GM18867 (cell line): ENCODE data around the gene MEIS1.

Source experiments
- ATAC-seq: cut with Tn5 transposase; IDR thresholded peaks from one replicate; pipeline ENCODE4 v1.9.1; 2021; ENCODE audit warnings: mild to moderate bottlenecking, moderate library complexity; ENCODE audit not compliant: unreplicated experiment

The MEIS1 gene

DNA sequence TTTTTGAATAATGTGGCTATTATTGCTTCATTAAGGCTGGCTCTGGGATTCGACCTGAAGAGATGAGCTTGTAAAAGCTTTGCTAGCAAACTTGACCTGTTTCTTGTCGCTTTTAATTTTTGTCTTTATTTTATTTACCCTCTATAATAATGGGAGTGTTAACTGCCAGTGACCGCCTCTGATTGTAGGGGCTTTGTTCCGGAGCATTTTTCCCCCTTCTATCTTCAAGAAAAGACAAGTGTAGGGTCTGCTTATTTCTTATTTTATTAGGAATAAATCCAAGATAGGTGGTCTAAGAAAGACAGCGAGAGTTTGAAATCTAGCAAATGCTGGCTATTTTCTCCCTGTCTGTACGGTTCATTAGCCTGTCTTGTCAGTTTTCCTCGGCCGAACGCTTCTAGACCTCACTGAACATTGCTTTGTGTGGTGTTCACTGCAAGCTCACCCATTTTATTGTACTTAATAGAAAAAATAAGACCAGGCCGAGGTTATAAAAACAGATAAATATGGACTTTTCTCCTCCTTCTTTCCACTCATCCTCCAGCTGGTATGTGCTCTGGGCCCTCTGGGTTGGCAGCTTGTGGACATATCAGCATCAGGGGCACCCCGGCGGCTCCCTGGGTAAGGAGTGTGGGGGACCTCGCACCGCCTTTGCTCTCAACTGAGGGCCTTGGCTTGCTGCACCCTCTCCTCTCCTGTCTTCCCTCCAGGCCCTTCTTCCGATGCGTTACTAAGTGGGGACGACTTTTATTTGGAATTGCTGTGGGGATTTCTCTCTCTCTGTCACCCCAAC lies 8.5 kb downstream of the MEIS1 start:
- no peak for ATAC-seq

DNA sequence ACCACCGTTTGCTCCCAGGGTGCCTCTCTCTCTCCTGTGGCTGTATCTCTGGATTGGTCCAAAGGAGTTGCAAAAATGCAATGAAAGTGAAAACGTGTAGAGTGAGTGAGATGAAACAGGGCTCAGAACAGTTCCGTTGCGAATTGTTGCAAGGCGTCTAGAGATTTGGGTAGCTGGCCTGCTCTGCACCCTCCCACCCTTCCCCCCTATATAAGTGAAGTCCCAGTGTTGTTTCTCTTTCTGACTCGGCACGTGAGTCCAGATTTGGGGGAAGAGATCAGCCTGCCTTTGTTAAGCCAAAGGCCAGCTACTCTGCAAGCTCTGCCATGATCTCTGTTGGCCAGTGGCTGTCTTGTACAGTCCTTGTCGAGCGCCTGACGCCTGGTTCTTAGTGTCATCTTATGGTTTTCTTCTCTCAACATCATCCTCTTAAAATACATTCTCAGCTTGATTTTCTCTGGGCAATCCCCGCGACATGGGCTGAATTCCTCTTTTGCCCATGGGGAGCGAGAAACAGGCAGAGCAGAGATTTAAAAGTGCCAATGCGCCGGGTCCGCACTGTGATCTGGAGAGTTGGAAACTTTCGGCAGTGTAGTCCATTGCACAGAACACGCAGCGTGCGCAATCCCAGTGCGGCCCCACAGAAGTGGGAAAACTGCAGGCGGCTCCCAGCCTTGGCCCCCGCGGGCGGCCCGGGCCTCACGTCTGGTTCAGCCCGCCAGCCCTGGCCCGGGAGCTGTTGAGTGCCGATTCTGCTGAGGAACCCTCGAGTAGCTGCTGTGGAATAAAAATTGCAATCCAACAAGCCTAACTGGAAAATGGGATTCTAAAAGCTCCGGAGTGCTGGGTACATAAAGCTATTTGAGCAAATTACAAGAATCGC lies 9.3 kb downstream of the MEIS1 start:
- ATAC-seq = no peak

GRCh38 chr2:66445076-66445924 lies 10.4 kb downstream of the MEIS1 start:
- no peak for ATAC-seq

DNA sequence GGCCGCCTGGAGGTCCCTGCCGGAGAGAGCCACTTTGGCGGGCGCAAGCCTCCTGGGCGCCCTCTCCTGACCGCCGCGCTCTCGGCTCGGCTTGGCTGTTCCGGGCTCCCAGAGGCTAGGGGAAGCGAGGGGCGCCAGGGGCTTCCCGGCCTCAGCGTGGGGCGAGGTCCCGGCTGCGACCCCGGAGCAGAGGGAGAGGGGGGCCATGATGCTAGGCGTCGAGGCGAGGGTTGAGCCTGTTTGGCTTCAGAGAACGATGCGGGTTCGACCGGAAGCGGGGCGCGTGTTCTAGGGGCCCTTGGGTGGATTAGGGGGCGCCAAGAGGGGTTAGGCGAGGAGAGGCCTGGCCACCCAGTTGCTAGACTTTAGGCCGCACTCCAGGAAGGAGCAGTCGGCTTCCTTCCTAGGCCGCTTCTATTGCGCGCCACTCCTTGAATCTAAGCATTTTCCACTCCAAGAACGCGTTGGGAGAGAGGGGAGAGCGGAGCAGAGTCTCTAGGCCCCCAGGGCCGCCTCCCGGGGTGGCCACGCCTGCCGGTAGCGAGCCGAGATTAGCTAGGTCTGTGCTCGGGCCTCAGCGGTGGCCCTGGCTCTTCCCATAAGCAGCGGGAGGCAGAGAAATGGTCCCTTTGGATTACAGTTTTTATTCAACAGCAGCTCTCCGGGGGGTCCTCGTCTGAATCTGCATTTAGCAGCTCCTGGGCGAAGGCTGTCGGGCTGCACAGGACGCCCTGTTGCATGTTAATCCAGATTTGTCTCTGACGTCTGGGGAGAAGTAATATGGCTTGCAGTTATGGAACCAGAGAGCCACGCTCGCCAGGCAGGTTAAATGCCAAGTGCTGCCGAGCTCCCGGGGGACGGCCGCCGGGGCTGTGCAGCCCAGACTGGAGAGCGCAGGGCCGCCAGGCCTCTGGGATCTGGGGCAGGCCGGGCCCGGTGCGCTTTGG lies 11.3 kb downstream of the MEIS1 start:
- no peak for ATAC-seq

GRCh38 chr2:66446941-66447340 lies 12.0 kb downstream of the MEIS1 start:
- ATAC-seq = no peak

DNA sequence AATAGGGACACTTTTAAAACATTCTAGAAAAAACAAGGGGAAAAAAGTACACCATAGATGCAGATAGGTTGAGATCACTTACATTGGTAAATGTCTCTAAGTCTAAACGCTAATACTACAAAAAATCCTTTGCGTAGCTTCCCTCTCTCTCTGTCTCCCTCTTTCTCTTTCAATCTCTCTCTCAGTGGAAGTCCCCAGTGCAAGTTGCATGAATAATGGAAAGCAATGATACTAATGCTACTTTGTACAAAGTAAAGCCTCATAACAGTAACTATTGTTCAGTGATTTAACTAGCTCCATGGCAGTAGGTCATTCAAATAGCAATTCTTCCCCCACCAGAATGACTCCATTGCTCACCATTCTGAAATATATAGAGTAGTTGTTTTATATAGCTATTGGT lies 12.8 kb downstream of the MEIS1 start:
- ATAC-seq = no peak

DNA sequence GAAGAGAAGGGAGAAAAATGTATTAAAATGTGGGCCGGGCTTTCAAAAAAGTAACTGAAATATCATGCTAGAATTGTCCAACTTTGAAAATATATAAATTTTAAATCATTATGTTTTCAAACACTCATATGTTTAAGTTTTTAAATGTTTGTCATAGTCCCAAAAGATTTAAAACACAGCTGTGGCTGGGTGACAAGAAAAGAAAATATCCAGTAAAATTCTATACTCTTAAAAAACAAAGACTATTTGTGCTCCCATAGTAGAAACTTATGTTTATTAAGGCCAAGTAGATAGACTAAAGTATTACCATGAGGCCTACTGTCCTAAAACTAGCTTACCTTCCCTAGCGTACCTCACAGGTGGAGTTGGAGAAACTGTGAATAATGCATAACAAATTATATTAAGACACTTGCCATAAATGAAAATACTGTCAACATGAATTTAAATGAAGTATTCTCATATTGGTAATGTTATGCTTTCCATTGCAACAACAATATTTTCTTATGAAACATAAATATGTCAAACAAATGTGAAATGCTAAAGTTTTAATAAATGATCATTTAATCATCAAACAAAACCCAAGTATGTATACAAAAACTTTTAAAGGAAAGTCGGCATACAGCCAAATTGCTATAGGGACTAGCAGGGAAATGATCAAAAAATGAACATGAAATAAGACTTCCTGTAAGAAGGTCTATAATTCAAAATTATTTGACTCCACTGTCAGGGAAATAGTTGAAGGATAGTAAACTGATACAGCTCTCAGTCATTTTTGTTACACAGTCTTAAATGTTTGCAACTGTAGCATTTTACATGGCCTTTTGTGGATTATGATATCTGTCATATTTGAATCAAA lies 13.4 kb downstream of the MEIS1 start:
- ATAC-seq = no peak

- no peak for ATAC-seq
Measured at GRCh38 chr2:66452214-66452613, 17.3 kb downstream of the MEIS1 start.

GRCh38 chr2:66452917-66453316 lies 18.0 kb downstream of the MEIS1 start:
- ATAC-seq = no peak

DNA sequence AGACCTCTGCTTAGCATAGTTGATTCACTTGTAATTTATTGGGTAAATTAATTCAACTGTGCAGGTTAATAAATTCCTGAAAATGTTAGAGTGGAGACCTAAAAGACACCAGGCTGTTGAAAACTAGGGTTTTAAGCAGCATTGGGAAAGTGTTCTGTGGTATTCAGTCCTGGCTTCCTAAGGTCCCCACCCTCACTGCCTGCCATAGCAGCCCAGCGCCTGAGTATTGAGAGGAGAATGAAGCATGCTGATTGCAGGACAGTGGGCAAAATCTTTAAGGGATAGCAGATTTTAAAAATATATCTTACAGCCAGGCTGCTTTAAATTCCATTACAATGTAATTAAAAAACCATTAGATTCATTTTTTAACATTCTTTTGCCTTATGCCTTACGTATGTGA lies 20.6 kb downstream of the MEIS1 start:
- no peak for ATAC-seq

DNA sequence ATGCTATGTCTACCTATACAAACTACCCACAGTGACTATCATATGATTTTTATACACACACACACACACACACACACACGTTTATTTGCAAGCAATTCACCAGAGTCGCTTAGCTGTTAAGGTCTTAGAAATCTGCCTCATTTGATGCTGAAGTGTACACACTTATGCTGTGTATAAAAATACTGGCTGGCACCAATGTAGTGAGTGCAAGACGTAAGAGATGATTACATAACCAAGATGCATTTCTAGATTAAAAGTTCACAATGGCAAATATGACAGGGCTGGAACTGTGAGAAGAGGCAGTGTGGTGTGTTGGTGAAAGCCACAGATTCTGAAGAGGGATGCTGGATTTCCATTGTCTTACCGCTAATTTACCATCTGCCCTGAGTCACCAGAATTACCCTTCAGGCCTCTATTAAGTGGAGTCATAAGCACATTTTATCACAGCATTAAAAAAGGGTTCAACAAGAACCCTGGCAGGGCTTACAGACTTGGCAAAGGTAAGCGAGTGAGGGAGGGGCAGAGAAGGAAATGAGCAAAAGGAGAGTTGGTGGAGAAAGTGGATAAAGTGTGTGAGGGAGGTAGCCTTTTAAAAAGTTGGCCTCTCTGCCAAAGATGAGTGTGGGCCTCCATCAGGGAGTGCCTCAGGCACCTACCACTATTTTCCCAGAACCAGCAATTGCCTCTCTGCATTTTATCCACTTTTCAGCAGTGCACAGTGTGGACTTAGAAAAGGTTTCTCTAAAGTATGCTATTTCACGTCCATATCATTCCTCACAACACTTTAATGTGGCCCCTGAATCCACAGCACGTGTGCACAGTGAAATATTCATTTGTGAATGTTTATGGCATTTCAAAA lies 21.5 kb downstream of the MEIS1 start:
- no peak for ATAC-seq

GRCh38 chr2:66457545-66457944 lies 22.6 kb downstream of the MEIS1 start:
- ATAC-seq = no peak

GRCh38 chr2:66460031-66460430 lies 25.1 kb downstream of the MEIS1 start:
- no peak for ATAC-seq

DNA sequence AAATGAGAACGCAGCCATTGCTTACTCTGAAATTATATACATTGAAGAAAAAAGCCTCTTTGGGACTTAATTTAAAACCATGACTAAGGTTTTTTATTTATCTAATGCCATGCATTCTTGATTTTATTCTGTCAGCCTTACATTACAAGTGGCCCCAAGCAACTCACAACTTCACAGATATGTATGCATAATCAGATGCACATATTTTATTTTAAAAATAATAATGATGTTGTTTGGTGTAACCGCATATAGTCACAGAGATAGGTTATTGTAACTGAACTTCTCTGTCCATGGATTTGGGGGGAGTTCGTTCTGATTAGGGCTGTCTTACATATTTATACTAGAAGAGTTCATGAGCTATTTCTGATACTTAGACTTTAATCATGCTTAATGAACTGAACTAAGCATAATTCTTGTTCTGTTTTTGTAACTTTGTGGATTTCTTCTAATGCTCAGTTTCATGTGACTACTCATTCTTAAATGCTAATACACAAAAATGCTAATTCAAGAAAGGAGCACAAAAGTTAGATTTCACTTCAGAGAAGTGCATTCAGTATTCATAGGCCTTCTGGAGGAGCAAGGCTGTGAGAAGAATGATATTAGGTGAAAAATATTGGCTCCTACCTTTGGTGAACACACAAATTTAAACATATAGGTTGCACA lies 26.2 kb downstream of the MEIS1 start:
- no peak for ATAC-seq

- no peak for ATAC-seq
Measured at GRCh38 chr2:66461664-66462500, 27.0 kb downstream of the MEIS1 start.

DNA sequence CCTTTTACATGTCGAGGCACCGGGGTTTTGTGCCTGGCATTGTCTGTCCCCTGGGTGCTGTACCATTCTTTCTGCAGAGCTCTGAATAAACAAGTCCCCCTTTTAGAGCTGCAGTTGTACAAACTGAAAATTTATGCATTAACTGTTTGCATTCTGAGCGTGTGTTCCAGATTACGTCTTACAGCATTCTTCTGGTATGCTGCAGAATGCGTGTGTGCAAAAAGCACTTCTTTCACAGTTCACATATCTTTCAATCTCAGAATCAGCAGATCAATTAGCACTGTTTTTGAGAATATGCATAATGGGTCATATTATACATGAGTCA lies 27.5 kb downstream of the MEIS1 start:
- no peak for ATAC-seq

GRCh38 chr2:66463206-66463755 lies 28.4 kb downstream of the MEIS1 start:
- no peak for ATAC-seq
